ENCODE results near the gene MEGF11. TPM values are rescaled to one million over a fixed set of nuclear protein-coding genes. Genes with fewer than 3 reads are reported as not detected.

MEGF11 gene
- total RNA-seq, 1 experiment from 2014 or later, result 2.3 TPM

- no peaks in the 10 kb centered on the region for H3K27me3 ChIP-seq (ENCODE audit: insufficient read depth, low read length)
- H3K9me2 ChIP-seq (ENCODE audit: insufficient read depth), result no peaks in the 10 kb centered on the region
- RAD21 ChIA-PET (ENCODE audit: low non-redundant PET in 1 of 2, low total read pairs in 2 of 2, uncharacterized antibody in 2 of 2, unreplicated experiment in 2 of 2), result interaction anchor here in 1 of 2 experiments (1.2 kb wide), 1 partner anchor 32 kb away, joined by 3 read pairs; no protein-coding TSS in a partner anchor
- no peaks in the 10 kb centered on the region; the same call in 1 of the 2 replicates for H4K20me1 ChIP-seq (ENCODE audit: insufficient read depth)
- H3K9ac ChIP-seq (ENCODE audit: low read length), result peak overlapping the region; percentile 88
- CTCF ChIA-PET, result interaction anchor here (0.7 to 4.1 kb wide), 7 partner anchors 12 to 629 kb away, joined by 3 to 31 read pairs (median 4); no protein-coding TSS in a partner anchor
- peaks cover 59% of the 10 kb centered on the region for H3K79me2 ChIP-seq (ENCODE audit: insufficient read depth, low read length)
- TF ChIP-seq JUND (IDR thresholded peaks at IDR 0.05) (no peak), ZFX (IDR thresholded peaks at IDR 0.05) (0 out of 2 replicates have a peak, but pooled peaks have one; percentile 2), MAX (IDR thresholded peaks at IDR 0.05) (0 out of 2 replicates have a peak, but pooled peaks have one; percentile 9), ZNF274 (IDR thresholded peaks at IDR 0.05; ENCODE audit: low read depth, low read length) (no peak)
- TF ChIP-seq, protein P1, sequence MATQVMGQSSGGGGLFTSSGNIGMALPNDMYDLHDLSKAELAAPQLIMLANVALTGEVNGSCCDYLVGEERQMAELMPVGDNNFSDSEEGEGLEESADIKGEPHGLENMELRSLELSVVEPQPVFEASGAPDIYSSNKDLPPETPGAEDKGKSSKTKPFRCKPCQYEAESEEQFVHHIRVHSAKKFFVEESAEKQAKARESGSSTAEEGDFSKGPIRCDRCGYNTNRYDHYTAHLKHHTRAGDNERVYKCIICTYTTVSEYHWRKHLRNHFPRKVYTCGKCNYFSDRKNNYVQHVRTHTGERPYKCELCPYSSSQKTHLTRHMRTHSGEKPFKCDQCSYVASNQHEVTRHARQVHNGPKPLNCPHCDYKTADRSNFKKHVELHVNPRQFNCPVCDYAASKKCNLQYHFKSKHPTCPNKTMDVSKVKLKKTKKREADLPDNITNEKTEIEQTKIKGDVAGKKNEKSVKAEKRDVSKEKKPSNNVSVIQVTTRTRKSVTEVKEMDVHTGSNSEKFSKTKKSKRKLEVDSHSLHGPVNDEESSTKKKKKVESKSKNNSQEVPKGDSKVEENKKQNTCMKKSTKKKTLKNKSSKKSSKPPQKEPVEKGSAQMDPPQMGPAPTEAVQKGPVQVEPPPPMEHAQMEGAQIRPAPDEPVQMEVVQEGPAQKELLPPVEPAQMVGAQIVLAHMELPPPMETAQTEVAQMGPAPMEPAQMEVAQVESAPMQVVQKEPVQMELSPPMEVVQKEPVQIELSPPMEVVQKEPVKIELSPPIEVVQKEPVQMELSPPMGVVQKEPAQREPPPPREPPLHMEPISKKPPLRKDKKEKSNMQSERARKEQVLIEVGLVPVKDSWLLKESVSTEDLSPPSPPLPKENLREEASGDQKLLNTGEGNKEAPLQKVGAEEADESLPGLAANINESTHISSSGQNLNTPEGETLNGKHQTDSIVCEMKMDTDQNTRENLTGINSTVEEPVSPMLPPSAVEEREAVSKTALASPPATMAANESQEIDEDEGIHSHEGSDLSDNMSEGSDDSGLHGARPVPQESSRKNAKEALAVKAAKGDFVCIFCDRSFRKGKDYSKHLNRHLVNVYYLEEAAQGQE (IDR thresholded peaks at IDR 0.05; ENCODE audit: low read depth), result no peak
- H3K4me2 ChIP-seq (ENCODE audit: low read length), result peak overlapping the region; percentile 73
- no TSS peak for BruUV-seq (replicated peaks)
- POLR2A ChIA-PET, result interaction anchor here (0.8 to 1.6 kb wide), 5 partner anchors 33 to 354 kb away, joined by 3 to 5 read pairs (median 4); partner anchors contain the start of gene INTS14
- peaks cover 0 to 2% of the 10 kb centered on the region in 2 experiments; a peak in 1 of 4 replicates for H3K36me3 ChIP-seq (ENCODE audit: control insufficient read depth in 1 of 2, insufficient read depth in 2 of 2, low read length in 2 of 2)
- peak overlapping the region; percentile 74 for H3K27ac ChIP-seq (ENCODE audit: low read depth, low read length)
- H3K4me3 ChIP-seq (replicated peaks in 1 of 2; ENCODE audit: low read depth in 1 of 2, low read length in 2 of 2), result peak overlapping the region; percentile 79 to 94
- ATAC-seq (peak; percentile 14), DNase-seq (ENCODE audit: low read depth, low spot score) (no peak)
- no peak overlapping the region for H2AFZ ChIP-seq (ENCODE audit: low read depth, low read length, poor library complexity, severe bottlenecking)
- no peaks in the 10 kb centered on the region for H3K9me3 ChIP-seq (ENCODE audit: control insufficient read depth in 1 of 2, insufficient read depth in 1 of 2, low read depth in 1 of 2, low read length in 2 of 2)
- peaks cover 11 to 30% of the 10 kb centered on the region in 2 experiments for H3K4me1 ChIP-seq (ENCODE audit: control insufficient read depth in 1 of 2, insufficient read depth in 2 of 2, low read length in 2 of 2)
- intact Hi-C loops (cut with micrococcal nuclease), result loop anchor here (1.0 kb wide), 1 partner anchor 78 kb away; the partner anchor contains the start of gene DENND4A
These were observed 383.3 kb downstream of the MEGF11 start for GRCh38 chr15:65869954-65870871.
